T47D (cell line): ENCODE results near the gene CCSER2.
A peak's percentile ranks its signal among the peaks of the same experiment; 100 is the strongest.
"Not testable (repeated sequence)": the region's sequence is repeated elsewhere in the genome, so short reads cannot be mapped to it uniquely, and the experiment has no call there.

Experiments
- DNase-seq, 2 experiments: peaks; one replicate each; pipeline versions ENCODE4 v3.0.0 to v3.0.0-alpha.2; 2011 to 2012; ENCODE audit warnings: low read depth in 1 of 2, low spot score in 1 of 2
- JUND ChIP-seq: IDR thresholded peaks from 2 replicates; pipeline ENCODE4 v1.6.1; 2012; ENCODE audit warnings: low read depth
- in situ Hi-C: cut with HindIII; loops from 2 replicates; pipeline ENCODE4 v1.10.0; 2016; ENCODE audit warnings: low sequenced_read_pairs, low pct_unique_long_range_greater_than_20kb

CCSER2 gene, protein sequence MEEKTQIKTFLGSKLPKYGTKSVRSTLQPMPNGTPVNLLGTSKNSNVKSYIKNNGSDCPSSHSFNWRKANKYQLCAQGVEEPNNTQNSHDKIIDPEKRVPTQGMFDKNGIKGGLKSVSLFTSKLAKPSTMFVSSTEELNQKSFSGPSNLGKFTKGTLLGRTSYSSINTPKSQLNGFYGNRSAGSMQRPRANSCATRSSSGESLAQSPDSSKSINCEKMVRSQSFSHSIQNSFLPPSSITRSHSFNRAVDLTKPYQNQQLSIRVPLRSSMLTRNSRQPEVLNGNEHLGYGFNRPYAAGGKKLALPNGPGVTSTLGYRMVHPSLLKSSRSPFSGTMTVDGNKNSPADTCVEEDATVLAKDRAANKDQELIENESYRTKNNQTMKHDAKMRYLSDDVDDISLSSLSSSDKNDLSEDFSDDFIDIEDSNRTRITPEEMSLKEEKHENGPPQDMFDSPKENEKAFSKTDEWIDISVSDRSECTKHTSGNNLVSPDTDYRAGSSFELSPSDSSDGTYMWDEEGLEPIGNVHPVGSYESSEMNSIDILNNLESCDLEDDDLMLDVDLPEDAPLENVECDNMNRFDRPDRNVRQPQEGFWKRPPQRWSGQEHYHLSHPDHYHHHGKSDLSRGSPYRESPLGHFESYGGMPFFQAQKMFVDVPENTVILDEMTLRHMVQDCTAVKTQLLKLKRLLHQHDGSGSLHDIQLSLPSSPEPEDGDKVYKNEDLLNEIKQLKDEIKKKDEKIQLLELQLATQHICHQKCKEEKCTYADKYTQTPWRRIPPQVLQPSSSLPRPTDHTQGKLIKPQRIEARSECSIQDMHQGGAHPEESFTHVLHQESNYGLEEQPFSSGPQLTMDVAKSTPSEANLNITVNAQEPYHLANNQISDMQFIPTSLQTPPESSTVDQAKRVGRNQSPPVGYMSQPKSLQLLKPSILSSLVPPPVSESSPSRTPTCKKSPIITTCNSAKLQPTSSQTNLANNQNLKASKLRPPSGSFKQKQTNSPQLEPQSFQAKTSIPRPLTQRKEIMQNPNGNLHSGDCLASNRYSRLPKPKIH

DNA sequence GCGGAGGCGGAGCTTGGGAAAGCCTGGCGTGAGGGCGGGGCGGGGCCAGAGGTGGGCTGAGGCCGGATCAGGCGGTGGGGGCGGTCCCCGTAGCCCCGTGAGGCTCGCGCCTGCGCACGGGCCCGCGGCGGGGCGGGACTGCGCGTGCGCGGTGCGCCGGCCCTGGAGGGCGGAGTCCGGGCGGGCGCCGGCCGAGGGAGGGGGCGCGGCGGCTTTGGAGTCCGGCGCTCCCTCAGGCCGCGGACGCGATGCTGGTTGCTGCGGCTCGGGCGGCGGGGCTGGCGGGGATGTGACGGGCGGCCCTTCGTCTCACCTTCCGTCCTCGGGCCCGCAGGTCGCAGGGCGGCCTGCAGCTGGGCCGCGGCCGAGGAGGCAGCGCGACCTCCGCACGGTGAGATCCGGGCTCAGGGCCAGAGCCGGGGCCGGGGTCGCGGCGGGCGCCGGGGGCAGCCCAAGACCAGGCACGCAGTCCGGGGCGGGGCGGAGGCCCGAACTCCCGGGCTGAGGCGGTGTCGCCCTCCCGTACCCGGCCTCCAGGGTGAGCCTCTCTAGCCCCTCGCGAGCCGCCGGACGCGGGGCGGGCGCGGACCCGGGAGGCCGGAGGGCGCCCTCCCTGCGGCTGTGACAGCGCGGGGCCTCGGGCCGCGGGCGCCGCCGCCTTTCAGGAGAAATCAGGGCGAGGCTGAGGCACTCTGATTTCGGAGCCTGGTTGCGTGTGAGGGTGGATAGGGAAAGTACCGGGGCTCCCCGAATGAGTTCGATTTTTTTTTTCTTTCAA lies at the start of gene CCSER2:
Gene CCSER2 (plus strand): TSS at position 172 of the 778 bp plus-strand sequence. CDS start 42,464 bp downstream, outside the sequence.
- in situ Hi-C loops: no loop called here

GRCh38 chr10:84279876-84280475 lies 48.4 kb upstream of the CCSER2 start:
- DNase-seq: peak; percentile 11 to 57
- in situ Hi-C loops: not testable (repeated sequence)

More for the DNA sequence above, at the start of gene CCSER2:
- no peak for TF ChIP-seq JUND
- DNase-seq: peak; percentile 95 to 96

DNA sequence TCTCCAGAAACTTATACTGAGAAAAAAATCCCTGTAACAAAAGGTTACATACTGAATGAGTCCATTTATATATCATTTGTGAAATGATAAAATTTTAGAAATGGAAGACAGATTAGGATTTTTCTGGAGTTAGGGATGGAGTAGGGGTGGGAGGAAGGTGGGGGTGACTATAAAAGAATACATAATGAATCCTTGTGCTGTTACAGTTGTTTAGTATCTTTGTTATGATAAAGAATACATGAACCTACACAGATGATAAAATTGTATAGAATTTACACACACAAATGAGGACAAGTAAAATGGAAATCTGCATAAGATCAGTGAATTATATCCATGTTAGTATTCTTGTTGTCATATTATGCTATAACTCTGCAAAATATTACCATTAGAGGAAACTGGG lies 41.7 kb upstream of the CCSER2 start:
- DNase-seq: no peak
- in situ Hi-C loops: no loop called here
- no peak for TF ChIP-seq JUND

- no peak for TF ChIP-seq JUND
- no peak for DNase-seq
- in situ Hi-C loops: no loop called here
Measured at GRCh38 chr10:84288151-84288550, 40.2 kb upstream of the CCSER2 start.

DNA sequence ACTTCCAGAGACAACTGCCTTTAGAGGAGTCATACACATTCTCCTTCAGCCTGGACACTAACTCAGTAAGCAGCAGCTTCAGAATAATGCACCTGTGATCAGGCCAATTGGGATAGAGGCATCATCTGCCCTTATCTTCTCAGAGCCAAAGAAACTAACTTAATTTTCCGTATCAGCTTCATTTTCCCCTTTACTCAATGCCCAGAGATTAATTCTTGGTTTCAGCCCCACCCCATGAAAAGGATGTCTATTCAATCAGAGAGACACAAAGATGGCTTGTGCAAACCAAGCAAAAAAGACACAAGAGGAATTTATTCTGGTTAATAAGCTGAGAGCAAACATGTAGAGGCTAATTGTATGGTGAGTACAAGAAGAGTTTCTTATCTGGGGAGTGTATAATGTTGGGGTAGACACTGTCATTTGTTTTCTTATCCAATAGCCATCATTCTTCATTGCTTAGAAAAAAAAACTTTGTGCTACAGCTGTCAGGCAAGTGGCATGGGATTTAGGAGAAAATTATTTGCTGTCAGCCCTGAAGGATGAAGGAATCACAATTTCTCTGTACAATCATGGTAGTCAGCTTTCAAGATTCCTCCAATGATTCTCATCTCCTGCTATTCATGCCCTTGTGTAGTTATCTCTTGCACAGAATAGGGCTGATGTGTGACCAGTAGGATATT lies 38.7 kb upstream of the CCSER2 start:
- no peak for DNase-seq
- TF ChIP-seq JUND: no peak
- in situ Hi-C loops: no loop called here

- TF ChIP-seq JUND: no peak
- in situ Hi-C loops: no loop called here
- DNase-seq: no peak
Measured at GRCh38 chr10:84290235-84290634, 38.2 kb upstream of the CCSER2 start.

DNA sequence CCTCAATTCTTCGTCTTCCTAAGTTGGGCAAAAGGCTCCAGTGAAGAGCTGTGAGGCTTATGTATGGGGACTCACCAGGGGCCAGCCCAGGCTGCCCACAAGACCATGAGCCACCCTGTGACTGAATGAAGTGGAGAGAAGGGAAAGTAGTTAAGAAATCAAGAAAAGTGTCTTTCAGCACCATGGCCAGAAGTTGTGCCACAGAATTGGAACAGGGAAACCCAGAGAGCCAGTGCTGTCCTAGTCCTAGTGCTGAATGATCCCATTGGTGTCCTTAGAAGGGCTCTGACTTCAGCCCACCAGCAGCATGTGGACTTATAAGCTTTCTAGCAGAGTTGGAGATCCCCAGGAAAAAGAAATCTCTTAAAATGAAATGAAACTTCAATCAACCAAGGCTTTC lies 37.0 kb upstream of the CCSER2 start:
- no peak for TF ChIP-seq JUND
- in situ Hi-C loops: no loop called here
- DNase-seq: peak; percentile 67 to 88

GRCh38 chr10:84292502-84292901 lies 35.9 kb upstream of the CCSER2 start:
- no peak for DNase-seq
- in situ Hi-C loops: no loop called here
- TF ChIP-seq JUND: no peak

DNA sequence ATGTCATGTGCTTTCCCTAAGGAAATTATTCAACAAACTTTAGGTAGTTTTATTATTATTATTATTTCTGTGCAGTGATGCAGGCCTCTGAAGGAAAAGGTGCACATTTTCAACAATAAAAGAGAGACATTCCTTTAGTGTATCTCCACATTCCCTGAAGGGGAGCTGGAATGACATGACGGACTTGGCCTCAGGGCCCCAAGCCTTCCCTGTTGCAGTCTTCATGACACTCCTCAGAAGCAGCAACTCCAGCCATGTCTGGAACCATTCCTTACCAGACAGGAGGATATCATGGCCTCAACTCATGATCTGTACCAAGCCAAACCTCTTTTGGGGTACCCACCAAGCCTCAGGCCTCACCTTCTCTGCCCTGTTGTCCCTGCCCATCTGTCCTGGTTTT lies 35.2 kb upstream of the CCSER2 start:
- no peak for TF ChIP-seq JUND
- in situ Hi-C loops: no loop called here
- no peak for DNase-seq

DNA sequence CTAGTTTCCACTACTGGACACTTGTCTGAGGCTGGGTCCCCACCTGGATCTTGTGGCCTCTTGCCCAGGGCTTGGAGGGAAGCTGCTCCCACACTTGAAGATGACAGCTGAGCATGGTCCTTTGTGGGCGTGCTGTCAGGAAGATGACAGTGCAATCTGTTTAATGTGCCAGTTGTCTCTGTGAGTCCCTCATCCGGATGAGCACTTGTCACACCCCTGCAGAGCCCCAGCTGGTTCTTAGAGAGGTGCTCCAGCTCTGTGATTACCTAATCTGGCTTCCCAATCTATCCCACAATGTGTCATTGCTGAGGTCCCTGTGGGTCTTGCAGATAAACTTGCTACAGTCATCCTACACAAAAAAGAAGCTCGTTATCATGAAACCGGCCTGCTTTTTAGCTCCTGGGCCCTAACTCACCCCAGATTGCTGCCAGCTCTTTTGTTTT lies 34.8 kb upstream of the CCSER2 start:
- TF ChIP-seq JUND: no peak
- no peak for DNase-seq
- in situ Hi-C loops: no loop called here

DNA sequence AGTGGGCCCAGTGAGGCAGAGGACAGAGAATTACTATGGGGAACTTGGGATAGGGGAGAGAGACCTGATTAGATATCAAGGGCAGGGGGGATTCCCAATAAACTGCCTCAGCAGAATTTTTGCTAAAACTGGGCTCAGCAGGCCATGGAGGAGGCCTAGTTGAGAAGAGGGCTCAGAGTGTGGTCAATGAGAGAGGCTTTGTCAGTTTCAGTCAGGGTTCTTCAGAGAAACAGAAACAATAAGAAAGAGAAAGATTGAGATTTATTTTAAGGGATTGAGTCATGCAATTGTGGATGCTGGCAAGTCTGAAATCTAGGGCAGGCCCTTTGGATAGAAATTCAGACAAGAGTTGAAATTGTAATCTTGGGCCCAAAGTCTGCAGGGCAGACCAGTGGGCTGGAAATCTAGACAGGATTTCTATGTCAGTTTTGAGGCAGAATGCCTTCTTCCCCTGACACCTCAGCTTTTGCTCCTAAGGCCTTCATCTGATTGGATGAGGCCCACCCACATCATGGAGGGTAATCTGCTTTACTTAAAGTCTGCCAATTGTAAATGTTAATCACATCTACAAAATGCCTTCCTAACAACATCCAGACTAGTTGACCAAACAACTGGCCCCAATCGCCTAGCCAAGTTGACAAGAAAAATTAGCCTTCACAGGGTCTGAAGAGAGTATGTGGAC lies 33.5 kb upstream of the CCSER2 start:
- no peak for DNase-seq
- no peak for TF ChIP-seq JUND
- in situ Hi-C loops: no loop called here
